ENCODE results near the gene LGALS7. TPM values are rescaled to one million over a fixed set of nuclear protein-coding genes. Genes with fewer than 3 reads are reported as not detected.

The LGALS7 gene
- total and polyA plus RNA-seq, 10 of the 15 experiments (the other 5 are each of a cell fraction or from before 2014, with no cell fraction given) = 0.19 TPM; not detected in 9

GRCh38 chr19:38721496-38721895 is 51.8 kb downstream of the LGALS7 start (continued):
- TF ChIP-seq, protein P1, sequence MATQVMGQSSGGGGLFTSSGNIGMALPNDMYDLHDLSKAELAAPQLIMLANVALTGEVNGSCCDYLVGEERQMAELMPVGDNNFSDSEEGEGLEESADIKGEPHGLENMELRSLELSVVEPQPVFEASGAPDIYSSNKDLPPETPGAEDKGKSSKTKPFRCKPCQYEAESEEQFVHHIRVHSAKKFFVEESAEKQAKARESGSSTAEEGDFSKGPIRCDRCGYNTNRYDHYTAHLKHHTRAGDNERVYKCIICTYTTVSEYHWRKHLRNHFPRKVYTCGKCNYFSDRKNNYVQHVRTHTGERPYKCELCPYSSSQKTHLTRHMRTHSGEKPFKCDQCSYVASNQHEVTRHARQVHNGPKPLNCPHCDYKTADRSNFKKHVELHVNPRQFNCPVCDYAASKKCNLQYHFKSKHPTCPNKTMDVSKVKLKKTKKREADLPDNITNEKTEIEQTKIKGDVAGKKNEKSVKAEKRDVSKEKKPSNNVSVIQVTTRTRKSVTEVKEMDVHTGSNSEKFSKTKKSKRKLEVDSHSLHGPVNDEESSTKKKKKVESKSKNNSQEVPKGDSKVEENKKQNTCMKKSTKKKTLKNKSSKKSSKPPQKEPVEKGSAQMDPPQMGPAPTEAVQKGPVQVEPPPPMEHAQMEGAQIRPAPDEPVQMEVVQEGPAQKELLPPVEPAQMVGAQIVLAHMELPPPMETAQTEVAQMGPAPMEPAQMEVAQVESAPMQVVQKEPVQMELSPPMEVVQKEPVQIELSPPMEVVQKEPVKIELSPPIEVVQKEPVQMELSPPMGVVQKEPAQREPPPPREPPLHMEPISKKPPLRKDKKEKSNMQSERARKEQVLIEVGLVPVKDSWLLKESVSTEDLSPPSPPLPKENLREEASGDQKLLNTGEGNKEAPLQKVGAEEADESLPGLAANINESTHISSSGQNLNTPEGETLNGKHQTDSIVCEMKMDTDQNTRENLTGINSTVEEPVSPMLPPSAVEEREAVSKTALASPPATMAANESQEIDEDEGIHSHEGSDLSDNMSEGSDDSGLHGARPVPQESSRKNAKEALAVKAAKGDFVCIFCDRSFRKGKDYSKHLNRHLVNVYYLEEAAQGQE (IDR thresholded peaks at IDR 0.05; ENCODE audit: low read depth, low read length) = no peak
- TF ChIP-seq CREB1 (IDR thresholded peaks at IDR 0.05; ENCODE audit: low read depth) = no peak
- no peak for TF ChIP-seq NFYB (IDR thresholded peaks at IDR 0.05; ENCODE audit: insufficient read depth, low read depth, low read length)
- TF ChIP-seq MYB (IDR thresholded peaks at IDR 0.05; ENCODE audit: borderline replicate concordance, low read depth, low read length) = no peak
- TF ChIP-seq SUZ12 (IDR thresholded peaks at IDR 0.05; ENCODE audit: unreplicated experiment) = no peak
- no peak for TF ChIP-seq ATF3 (IDR thresholded peaks at IDR 0.05; ENCODE audit: borderline replicate concordance, extremely low read depth, low read depth, low read length)
- no peak for TF ChIP-seq MXI1 (IDR thresholded peaks at IDR 0.05; ENCODE audit: low read depth, low read length)
- TF ChIP-seq POLR2AphosphoS5 (IDR thresholded peaks at IDR 0.05; ENCODE audit: low read length) = no peak
- TF ChIP-seq NBN (IDR thresholded peaks at IDR 0.05) = no peak

Small RNA genes within 50 kb of the gene (small RNA-seq; reads per million reads assigned to genes)
- gene RNU6-140P = not detected

Other genes with a start within 250 kb of the LGALS7 start
Only the 7 nearest of the 15 such genes appear.
- gene ACTN4, start 125.9 kb downstream of the LGALS7 start, total RNA-seq (2014; rRNA removed) = 131 and 173 TPM in 2 replicates
- 26.9 and 30.4 TPM in 2 replicates for gene ACTN4, start 125.9 kb downstream of the LGALS7 start, total RNA-seq (2014; rRNA removed; fragmentation: Illumina TruSeq; extraction: Trizol)
- gene ACTN4, start 125.9 kb downstream of the LGALS7 start, total RNA-seq (2021) = 278 and 293 TPM in 2 replicates
- 40.0 and 127 TPM in 2 replicates for gene ACTN4, start 125.9 kb downstream of the LGALS7 start, polyA plus RNA-seq (2011; rRNA removed)
- gene ACTN4, start 125.9 kb downstream of the LGALS7 start, polyA plus RNA-seq (2014; fragmentation: Illumina TruSeq; extraction: Trizol) = 99.2 and 135 TPM in 2 replicates
- 1 to 10 TPM; 2.4 to 6.7 TPM for gene ACTN4, start 125.9 kb downstream of the LGALS7 start, polyA plus RNA-seq (2014; fragmentation: Nextera tagmentation; extraction: Ambion mirVana)
- gene ACTN4, start 125.9 kb downstream of the LGALS7 start, polyA plus RNA-seq (2014; rRNA removed) = 123 and 187 TPM in 2 replicates
- gene ACTN4, start 125.9 kb downstream of the LGALS7 start, polyA plus RNA-seq (2016; fragmentation: Nextera tagmentation; extraction: Ambion mirVana) = 10 to 100 TPM; 37.9 to 45.7 TPM
- gene CAPN12, start 29.0 kb downstream of the LGALS7 start, total RNA-seq (2014; rRNA removed) = 2.8 and 4.1 TPM in 2 replicates
- 1.5 and 1.7 TPM in 2 replicates for gene CAPN12, start 29.0 kb downstream of the LGALS7 start, total RNA-seq (2014; rRNA removed; fragmentation: Illumina TruSeq; extraction: Trizol)
- 3.0 and 5.1 TPM in 2 replicates for gene CAPN12, start 29.0 kb downstream of the LGALS7 start, total RNA-seq (2021)
- gene CAPN12, start 29.0 kb downstream of the LGALS7 start, polyA plus RNA-seq (2011; rRNA removed) = 1.7 and 2.0 TPM in 2 replicates
- gene CAPN12, start 29.0 kb downstream of the LGALS7 start, polyA plus RNA-seq (2014; fragmentation: Illumina TruSeq; extraction: Trizol) = 2.7 and 3.1 TPM in 2 replicates
- gene CAPN12, start 29.0 kb downstream of the LGALS7 start, polyA plus RNA-seq (2014; fragmentation: Nextera tagmentation; extraction: Ambion mirVana) = 1 to 10 TPM; 1.2 to 2.0 TPM
- 4.6 and 7.3 TPM in 2 replicates for gene CAPN12, start 29.0 kb downstream of the LGALS7 start, polyA plus RNA-seq (2014; rRNA removed)
- gene CAPN12, start 29.0 kb downstream of the LGALS7 start, polyA plus RNA-seq (2016; fragmentation: Nextera tagmentation; extraction: Ambion mirVana) = 1 to 10 TPM in 1 of 2 experiments, under 1 TPM in 1; 0.64 to 1.9 TPM
- gene LGALS7B, start 15.7 kb upstream of the LGALS7 start, total RNA-seq (2014; rRNA removed) = not detected in 2 replicates
- not detected in 2 replicates for gene LGALS7B, start 15.7 kb upstream of the LGALS7 start, total RNA-seq (2014; rRNA removed; fragmentation: Illumina TruSeq; extraction: Trizol)
- not detected in 2 replicates for gene LGALS7B, start 15.7 kb upstream of the LGALS7 start, total RNA-seq (2021)
- gene LGALS7B, start 15.7 kb upstream of the LGALS7 start, polyA plus RNA-seq (2011; rRNA removed) = not detected in 2 replicates
- gene LGALS7B, start 15.7 kb upstream of the LGALS7 start, polyA plus RNA-seq (2014; fragmentation: Illumina TruSeq; extraction: Trizol) = not detected in 2 replicates
- gene LGALS7B, start 15.7 kb upstream of the LGALS7 start, polyA plus RNA-seq (2014; fragmentation: Nextera tagmentation; extraction: Ambion mirVana) = not detected
- gene LGALS7B, start 15.7 kb upstream of the LGALS7 start, polyA plus RNA-seq (2014; rRNA removed) = not detected in 2 replicates
- not detected for gene LGALS7B, start 15.7 kb upstream of the LGALS7 start, polyA plus RNA-seq (2016; fragmentation: Nextera tagmentation; extraction: Ambion mirVana)
- 0.44 TPM in 1 of 2 replicates, not detected in the other for gene LGALS4, start 39.4 kb upstream of the LGALS7 start, total RNA-seq (2014; rRNA removed)
- gene LGALS4, start 39.4 kb upstream of the LGALS7 start, total RNA-seq (2014; rRNA removed; fragmentation: Illumina TruSeq; extraction: Trizol) = not detected in 2 replicates
- gene LGALS4, start 39.4 kb upstream of the LGALS7 start, total RNA-seq (2021) = 2.1 and 2.7 TPM in 2 replicates
- gene LGALS4, start 39.4 kb upstream of the LGALS7 start, polyA plus RNA-seq (2011; rRNA removed) = 0.27 and 0.35 TPM in 2 replicates
- 0.24 TPM in 1 of 2 replicates, not detected in the other for gene LGALS4, start 39.4 kb upstream of the LGALS7 start, polyA plus RNA-seq (2014; fragmentation: Illumina TruSeq; extraction: Trizol)
- under 1 TPM in 1 of 2 experiments, not detected in 1; 0.15 TPM for gene LGALS4, start 39.4 kb upstream of the LGALS7 start, polyA plus RNA-seq (2014; fragmentation: Nextera tagmentation; extraction: Ambion mirVana)
- 0.06 and 0.13 TPM in 2 replicates for gene LGALS4, start 39.4 kb upstream of the LGALS7 start, polyA plus RNA-seq (2014; rRNA removed)
- under 1 TPM in 1 of 2 experiments, not detected in 1; 0.28 TPM for gene LGALS4, start 39.4 kb upstream of the LGALS7 start, polyA plus RNA-seq (2016; fragmentation: Nextera tagmentation; extraction: Ambion mirVana)
- 92.4 and 121 TPM in 2 replicates for gene ECH1, start 58.3 kb upstream of the LGALS7 start, total RNA-seq (2014; rRNA removed)
- gene ECH1, start 58.3 kb upstream of the LGALS7 start, total RNA-seq (2014; rRNA removed; fragmentation: Illumina TruSeq; extraction: Trizol) = 135 and 138 TPM in 2 replicates
- gene ECH1, start 58.3 kb upstream of the LGALS7 start, total RNA-seq (2021) = 164 and 165 TPM in 2 replicates
- 114 and 139 TPM in 2 replicates for gene ECH1, start 58.3 kb upstream of the LGALS7 start, polyA plus RNA-seq (2011; rRNA removed)
- gene ECH1, start 58.3 kb upstream of the LGALS7 start, polyA plus RNA-seq (2014; fragmentation: Illumina TruSeq; extraction: Trizol) = 147 and 214 TPM in 2 replicates
- gene ECH1, start 58.3 kb upstream of the LGALS7 start, polyA plus RNA-seq (2014; fragmentation: Nextera tagmentation; extraction: Ambion mirVana) = 100 to 1,000 TPM; 104 to 109 TPM
- 284 and 385 TPM in 2 replicates for gene ECH1, start 58.3 kb upstream of the LGALS7 start, polyA plus RNA-seq (2014; rRNA removed)
- gene ECH1, start 58.3 kb upstream of the LGALS7 start, polyA plus RNA-seq (2016; fragmentation: Nextera tagmentation; extraction: Ambion mirVana) = 100 to 1,000 TPM; 248 to 270 TPM
- gene HNRNPL, start 76.5 kb upstream of the LGALS7 start, total RNA-seq (2014; rRNA removed) = 319 and 322 TPM in 2 replicates
- gene HNRNPL, start 76.5 kb upstream of the LGALS7 start, total RNA-seq (2014; rRNA removed; fragmentation: Illumina TruSeq; extraction: Trizol) = 240 and 248 TPM in 2 replicates
- 512 and 523 TPM in 2 replicates for gene HNRNPL, start 76.5 kb upstream of the LGALS7 start, total RNA-seq (2021)
- 278 and 395 TPM in 2 replicates for gene HNRNPL, start 76.5 kb upstream of the LGALS7 start, polyA plus RNA-seq (2011; rRNA removed)
- 416 and 440 TPM in 2 replicates for gene HNRNPL, start 76.5 kb upstream of the LGALS7 start, polyA plus RNA-seq (2014; fragmentation: Illumina TruSeq; extraction: Trizol)
- 10 to 100 TPM; 32.5 to 92.5 TPM for gene HNRNPL, start 76.5 kb upstream of the LGALS7 start, polyA plus RNA-seq (2014; fragmentation: Nextera tagmentation; extraction: Ambion mirVana)
- gene HNRNPL, start 76.5 kb upstream of the LGALS7 start, polyA plus RNA-seq (2014; rRNA removed) = 241 and 268 TPM in 2 replicates
- gene HNRNPL, start 76.5 kb upstream of the LGALS7 start, polyA plus RNA-seq (2016; fragmentation: Nextera tagmentation; extraction: Ambion mirVana) = 100 to 1,000 TPM; 294 to 346 TPM
- 50.8 and 55.1 TPM in 2 replicates for gene RINL, start 104.8 kb upstream of the LGALS7 start, total RNA-seq (2014; rRNA removed)
- 35.6 and 37.8 TPM in 2 replicates for gene RINL, start 104.8 kb upstream of the LGALS7 start, total RNA-seq (2014; rRNA removed; fragmentation: Illumina TruSeq; extraction: Trizol)
- 51.3 and 54.9 TPM in 2 replicates for gene RINL, start 104.8 kb upstream of the LGALS7 start, total RNA-seq (2021)
- 44.4 and 64.2 TPM in 2 replicates for gene RINL, start 104.8 kb upstream of the LGALS7 start, polyA plus RNA-seq (2011; rRNA removed)
- gene RINL, start 104.8 kb upstream of the LGALS7 start, polyA plus RNA-seq (2014; fragmentation: Illumina TruSeq; extraction: Trizol) = 29.7 and 36.4 TPM in 2 replicates
- gene RINL, start 104.8 kb upstream of the LGALS7 start, polyA plus RNA-seq (2014; fragmentation: Nextera tagmentation; extraction: Ambion mirVana) = 10 to 100 TPM; 14.5 to 16.3 TPM
- 54.8 and 62.4 TPM in 2 replicates for gene RINL, start 104.8 kb upstream of the LGALS7 start, polyA plus RNA-seq (2014; rRNA removed)
- gene RINL, start 104.8 kb upstream of the LGALS7 start, polyA plus RNA-seq (2016; fragmentation: Nextera tagmentation; extraction: Ambion mirVana) = 10 to 100 TPM; 46.3 to 48.9 TPM